ENCODE data around the gene SPC24.
"Not testable (repeated sequence)": the region's sequence is repeated elsewhere in the genome, so short reads cannot be mapped to it uniquely, and the experiment has no call there.

Gene SPC24

DNA sequence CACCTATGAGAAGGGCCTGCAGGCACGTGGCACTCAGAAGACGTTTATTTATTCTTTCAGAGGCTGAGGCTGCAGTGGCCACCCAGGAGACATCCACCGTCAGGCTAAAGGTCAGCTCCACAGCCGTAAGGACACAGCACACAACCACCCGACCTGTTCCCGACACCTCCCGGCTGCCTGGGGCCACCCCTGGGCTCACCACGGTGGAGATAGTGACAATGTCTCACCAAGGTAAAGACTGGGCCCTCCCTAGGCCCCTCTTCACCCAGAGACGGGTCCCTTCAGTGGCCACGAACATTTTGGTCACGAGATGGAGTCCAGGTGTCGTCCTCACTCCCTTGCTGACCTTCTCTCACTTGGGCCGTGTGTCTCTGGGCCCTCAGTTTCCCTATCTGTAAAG is 32.5 kb downstream of the SPC24 start:
- no peak for DNase-seq

DNA sequence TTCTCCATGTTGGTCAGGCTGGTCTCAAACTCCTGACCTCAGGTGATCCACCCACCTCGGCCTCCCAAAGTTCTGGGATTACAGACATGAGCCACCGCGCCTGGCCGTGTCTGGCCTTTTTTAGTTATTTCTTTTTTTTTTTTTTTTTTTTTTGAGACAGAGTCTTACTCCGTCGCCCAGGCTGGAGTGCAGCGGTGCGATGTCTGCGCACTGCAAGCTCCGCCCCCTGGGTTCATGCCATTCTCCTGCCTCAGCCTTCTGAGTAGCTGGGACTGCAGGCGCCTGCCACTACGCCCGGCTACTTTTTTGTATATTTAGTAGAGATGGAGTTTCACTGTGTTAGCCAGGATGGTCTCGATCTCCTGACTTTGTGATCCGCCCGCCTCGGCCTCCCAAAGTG is 33.6 kb downstream of the SPC24 start:
- not testable (repeated sequence) for DNase-seq

DNA sequence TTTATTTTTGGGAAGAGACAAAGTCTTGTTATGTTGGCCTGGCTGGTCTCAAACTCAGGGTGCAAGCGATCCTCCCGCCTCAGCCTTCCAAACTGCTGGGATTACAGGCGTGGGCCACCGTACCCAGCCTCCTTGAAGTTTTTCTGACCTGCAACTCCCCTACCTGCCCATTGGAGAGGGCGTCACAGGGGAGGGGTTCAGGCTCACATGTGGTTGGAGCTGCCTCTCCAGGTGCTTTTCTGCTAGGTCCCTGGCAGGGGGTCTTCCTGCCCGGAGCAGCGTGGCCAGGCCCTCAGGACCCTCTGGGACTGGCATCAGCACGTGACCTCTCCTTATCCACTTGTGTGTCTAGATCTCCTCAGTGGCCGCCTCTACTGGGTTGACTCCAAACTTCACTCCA is 39.1 kb downstream of the SPC24 start:
- DNase-seq, result no peak

DNA sequence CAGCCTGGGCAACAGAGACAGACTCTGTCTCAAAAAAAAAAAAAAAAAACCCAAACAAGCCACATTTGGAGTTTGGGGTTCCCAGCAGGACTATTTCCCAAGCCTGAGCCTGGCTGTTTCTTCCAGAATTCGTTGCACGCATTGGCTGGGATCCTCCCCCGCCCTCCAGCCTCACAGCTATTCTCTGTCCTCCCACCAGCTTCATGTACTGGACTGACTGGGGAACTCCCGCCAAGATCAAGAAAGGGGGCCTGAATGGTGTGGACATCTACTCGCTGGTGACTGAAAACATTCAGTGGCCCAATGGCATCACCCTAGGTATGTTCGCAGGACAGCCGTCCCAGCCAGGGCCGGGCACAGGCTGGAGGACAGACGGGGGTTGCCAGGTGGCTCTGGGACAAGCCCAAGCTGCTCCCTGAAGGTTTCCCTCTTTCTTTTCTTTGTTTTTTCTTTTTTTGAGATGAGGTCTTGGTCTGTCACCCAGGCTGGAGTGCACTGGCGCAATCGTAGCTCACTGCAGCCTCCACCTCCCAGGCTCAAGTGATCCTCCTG is 39.6 kb downstream of the SPC24 start:
- no peak for DNase-seq

DNA sequence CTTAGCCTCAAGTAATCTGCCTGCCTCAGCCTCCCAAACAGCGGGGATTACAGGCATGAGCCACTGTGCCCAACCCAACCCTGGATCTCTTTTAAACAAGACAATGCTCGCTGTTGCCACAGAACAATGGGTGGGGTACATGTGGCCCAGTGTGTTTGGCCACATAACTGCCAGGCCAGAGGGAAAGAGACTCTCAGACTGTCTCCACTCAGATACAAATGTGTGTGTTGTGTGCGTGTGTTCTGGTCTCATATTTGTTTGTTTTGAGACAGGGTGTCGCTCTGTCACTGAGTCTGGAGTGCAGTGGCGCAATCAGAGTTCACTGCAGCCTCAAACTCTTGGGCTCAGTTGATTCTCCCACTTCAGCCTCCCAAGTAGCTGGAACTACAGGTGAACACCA is 40.5 kb downstream of the SPC24 start:
- DNase-seq, result no peak

DNA sequence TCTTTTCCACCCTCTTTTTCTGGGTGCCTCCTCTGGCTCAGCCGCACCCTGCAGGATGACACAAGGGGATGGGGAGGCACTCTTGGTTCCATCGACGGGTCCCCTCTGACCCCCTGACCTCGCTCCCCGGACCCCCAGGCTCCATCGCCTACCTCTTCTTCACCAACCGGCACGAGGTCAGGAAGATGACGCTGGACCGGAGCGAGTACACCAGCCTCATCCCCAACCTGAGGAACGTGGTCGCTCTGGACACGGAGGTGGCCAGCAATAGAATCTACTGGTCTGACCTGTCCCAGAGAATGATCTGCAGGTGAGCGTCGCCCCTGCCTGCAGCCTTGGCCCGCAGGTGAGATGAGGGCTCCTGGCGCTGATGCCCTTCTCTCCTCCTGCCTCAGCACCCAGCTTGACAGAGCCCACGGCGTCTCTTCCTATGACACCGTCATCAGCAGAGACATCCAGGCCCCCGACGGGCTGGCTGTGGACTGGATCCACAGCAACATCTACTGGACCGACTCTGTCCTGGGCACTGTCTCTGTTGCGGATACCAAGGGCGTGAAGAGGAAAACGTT is 42.4 kb downstream of the SPC24 start:
- DNase-seq, result no peak

DNA sequence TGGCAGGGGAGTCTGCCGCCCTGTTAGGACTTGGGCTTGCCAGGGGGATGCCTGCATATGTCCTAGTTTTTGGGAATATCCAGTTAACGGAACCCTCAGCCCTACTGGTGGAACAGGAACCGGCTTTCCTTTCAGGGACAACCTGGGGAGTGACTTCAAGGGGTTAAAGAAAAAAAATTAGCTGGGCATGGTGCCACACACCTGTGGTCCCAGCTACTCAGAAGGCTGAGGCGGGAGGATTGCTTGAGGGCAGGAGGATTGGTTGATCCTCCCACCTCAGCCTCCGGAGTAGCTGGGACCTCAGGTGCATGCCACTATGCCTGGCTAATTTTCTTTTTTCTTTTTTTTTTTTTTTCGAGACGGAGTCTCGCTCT is 43.8 kb downstream of the SPC24 start:
- no peak for DNase-seq

DNA sequence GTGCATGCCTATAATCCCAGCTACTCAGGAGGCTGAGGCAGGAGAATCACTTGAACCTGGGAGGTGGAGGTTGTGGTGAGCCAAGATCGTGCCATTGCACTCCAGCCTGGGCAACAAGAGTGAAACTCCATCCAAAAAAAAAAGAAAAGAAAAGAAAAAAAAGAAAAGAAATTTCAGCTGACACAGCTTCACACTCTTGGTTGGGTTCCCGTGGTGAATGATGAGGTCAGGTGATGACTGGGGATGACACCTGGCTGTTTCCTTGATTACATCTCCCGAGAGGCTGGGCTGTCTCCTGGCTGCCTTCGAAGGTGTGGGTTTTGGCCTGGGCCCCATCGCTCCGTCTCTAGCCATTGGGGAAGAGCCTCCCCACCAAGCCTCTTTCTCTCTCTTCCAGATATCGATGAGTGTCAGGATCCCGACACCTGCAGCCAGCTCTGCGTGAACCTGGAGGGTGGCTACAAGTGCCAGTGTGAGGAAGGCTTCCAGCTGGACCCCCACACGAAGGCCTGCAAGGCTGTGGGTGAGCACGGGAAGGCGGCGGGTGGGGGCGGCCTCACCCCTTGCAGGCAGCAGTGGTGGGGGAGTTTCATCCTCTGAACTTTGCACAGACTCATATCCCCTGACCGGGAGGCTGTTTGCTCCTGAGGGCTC is 44.3 kb downstream of the SPC24 start:
- DNase-seq, result no peak

DNA sequence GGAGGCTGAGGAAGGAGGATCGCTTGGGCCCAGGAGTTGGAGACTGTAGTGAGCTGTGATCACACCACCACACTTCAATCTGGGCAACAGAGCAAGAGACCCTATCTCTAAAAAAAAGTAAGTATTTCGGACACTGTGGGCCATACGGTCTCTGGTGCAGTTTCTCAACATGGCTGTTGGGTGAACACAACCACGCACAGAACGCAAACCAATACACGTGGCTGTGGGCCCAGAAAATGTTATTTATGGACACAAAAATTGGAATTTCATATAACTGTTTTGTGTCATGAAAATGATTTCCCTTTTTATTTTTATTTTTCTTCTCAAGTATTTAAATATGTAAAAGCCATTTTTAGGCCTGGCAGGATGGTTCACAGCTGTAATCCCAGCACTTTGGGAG is 46.8 kb downstream of the SPC24 start:
- no peak for DNase-seq

DNA sequence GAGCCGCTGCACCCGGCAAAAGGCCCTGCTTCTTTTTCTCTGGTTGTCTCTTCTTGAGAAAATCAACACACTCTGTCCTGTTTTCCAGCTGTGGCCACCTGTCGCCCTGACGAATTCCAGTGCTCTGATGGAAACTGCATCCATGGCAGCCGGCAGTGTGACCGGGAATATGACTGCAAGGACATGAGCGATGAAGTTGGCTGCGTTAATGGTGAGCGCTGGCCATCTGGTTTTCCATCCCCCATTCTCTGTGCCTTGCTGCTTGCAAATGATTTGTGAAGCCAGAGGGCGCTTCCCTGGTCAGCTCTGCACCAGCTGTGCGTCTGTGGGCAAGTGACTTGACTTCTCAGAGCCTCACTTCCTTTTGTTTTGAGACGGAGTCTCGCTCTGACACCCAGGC is 49.1 kb downstream of the SPC24 start:
- no peak for DNase-seq

DNA sequence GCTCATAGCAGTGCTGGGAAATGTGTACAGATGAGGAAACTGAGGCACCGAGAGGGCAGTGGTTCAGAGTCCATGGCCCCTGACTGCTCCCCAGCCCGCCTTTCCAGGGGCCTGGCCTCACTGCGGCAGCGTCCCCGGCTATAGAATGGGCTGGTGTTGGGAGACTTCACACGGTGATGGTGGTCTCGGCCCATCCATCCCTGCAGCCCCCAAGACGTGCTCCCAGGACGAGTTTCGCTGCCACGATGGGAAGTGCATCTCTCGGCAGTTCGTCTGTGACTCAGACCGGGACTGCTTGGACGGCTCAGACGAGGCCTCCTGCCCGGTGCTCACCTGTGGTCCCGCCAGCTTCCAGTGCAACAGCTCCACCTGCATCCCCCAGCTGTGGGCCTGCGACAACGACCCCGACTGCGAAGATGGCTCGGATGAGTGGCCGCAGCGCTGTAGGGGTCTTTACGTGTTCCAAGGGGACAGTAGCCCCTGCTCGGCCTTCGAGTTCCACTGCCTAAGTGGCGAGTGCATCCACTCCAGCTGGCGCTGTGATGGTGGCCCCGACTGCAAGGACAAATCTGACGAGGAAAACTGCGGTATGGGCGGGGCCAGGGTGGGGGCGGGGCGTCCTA is 50.5 kb downstream of the SPC24 start:
- no peak for DNase-seq

DNA sequence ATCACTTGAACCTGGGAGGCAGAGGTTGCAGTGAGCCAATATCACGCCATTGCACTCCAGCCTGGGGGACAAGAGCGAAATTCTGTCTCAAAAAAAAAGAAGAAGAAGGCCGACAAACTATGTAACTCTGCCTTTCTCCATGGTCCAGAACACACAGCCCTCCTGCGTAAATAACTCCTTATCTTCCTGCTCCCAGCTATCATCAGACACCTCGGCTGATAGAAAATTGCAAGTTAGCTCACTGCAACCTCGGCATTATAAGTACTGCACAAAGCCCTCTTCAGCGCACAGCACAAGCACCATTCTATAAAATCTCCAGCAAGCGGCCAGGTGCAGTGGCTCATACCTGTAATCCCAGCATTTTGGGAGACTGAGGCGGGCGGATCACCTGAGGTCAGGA is 51.9 kb downstream of the SPC24 start:
- not testable (repeated sequence) for DNase-seq

DNA sequence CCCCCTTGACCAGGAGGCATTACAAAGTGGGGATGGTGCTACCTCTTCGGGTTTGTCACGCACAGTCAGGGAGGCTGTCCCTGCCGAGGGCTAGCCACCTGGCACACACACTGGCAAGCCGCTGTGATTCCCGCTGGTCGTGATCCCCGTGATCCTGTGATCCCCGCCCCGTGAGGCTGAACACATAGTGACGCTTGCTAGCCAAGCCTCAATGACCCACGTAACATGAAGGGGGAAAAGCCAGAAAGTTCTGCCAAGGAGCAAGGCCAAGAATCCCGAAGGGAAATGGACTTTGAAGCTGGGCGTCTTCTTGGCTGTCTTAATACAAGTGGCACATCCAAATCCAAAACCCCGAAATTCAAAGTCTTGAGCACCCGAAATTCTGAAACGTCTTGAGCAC is 52.6 kb downstream of the SPC24 start:
- DNase-seq, result no peak

DNA sequence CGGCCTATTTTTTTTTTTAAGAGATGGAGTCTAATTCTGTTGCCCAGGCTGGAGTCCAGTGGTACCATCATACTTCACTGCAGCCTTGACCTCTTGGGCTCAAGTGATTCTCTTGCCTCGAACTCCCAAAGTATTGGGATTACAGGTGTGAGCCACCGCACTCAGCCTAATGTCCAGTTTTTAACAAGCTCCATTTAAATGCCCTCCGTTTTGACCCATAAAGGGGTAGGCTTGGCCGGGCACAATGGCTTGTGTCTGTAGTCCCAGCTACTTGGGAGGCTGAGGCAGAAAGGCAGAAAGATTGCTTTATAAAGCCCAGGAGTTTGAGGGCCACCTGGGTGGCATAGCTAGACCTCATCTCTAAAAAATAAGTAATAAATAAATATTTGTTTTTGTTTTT is 54.5 kb downstream of the SPC24 start:
- DNase-seq, result no peak

DNA sequence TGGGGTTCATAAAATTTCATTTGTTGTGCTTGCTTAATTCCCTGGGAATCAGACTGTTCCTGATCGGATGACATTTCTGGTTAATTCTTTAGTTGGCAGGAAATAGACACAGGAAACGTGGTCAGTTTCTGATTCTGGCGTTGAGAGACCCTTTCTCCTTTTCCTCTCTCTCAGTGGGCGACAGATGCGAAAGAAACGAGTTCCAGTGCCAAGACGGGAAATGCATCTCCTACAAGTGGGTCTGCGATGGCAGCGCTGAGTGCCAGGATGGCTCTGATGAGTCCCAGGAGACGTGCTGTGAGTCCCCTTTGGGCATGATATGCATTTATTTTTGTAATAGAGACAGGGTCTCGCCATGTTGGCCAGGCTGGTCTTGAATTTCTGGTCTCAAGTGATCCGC is 55.5 kb downstream of the SPC24 start:
- no peak for DNase-seq

DNA sequence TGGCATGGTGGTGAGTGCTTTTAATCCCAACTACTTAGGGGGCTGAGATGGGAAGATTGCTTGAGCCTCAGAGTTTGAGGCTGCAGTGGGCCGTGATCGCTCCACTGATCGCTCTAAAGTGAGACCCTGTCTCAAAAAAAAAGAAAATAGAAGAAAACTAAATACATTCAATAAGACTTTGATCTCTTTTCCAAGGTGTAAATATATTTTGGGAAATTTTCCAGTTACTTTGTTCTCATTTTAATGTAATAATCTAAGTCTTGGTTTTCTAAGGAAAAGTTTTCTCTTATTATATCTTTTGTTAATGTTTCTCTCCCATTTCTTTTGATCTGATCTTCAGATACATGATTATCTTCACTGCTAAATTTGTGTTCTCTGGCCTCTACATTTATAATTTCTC is 56.7 kb downstream of the SPC24 start:
- DNase-seq, result no peak

DNA sequence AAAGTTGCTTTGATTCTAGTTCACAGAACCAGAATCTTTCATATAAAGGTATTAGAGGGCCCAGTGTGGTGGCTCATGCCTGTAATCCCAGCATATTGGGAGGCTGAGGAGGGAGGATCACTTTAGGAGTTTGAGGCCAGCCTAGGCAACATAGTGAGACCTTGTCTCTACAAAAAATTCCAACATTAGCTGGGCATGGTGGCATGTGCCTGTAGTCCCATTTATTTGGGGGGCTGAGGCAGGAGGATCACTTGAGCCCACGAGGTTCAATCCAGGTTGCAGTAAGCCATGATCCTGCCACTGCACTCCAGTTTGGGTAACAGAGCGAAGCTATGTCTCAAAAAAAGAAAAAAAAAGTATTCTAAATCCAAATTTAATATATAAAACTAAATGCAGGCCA is 57.3 kb downstream of the SPC24 start:
- no peak for DNase-seq

DNA sequence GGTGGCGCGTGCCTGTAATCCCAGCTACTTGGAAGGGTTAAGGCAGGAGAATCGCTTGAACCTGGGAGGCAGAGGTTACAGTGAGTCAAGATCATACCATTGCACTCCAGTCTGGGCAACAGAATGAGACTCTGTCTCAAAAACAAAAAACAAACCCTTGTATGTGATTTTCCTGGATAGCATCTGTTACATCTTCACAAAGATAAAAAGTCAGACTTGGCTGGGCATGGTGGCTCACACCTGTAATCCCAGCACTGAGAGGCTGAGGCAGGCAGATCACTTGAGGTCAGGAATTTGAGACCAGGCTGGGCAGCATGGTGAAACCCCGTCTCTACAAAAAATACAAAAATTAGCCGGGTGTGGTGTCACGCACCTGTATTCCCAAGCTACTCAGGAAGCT is 58.2 kb downstream of the SPC24 start:
- DNase-seq, result not testable (repeated sequence)

DNA sequence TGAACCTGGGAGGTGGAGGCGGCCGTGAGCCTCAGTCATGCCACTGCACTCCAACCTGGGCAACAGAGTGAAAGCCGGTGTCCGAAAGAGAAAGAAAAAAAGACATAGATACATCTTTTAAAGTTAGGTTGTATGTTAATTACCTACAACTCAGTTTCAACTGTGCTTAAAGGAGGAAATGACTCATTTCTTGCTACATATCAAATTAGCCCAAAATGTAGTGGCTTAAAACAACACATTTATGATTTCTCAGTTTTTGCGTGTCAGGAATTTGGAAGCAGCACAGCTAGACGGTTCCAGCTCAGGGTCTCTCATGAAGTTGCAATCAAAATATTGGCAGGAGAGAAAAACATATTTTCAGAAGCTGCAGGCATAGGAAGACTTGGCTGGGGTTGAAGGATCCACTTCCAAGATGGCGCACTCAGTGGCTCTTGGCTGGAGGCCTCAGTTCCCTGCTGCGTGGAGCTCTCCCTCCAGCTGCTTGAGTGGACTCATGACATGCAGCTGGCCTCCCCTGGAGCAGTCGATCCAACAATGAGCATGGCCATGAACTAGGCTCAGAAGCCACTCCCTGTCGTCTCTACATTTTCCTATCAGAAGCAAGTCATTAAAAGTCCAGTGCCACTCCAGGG is 59.3 kb downstream of the SPC24 start:
- peak; percentile 47 for DNase-seq
